Activated CD4-positive, alpha-beta T cell treated with anti-CD3 and anti-CD28 coated beads, Interleukin-2, amount 10 ng/mL, durations not matched to agents 24 days and 14 days (primary cell): ENCODE measurements around the gene EBLN2. TPM values are rescaled to one million over a fixed set of nuclear protein-coding genes. Genes with fewer than 3 reads are reported as not detected.

Experiments used
- DNase-seq: peaks from one replicate; pipeline ENCODE4 v3.0.0; 2022
- H3K27ac Mint-ChIP-seq: one replicate; pipeline ENCODE4 v1.8.0; 2022; ENCODE audit warnings: mild to moderate bottlenecking, mixed read lengths
- H3K27me3 Mint-ChIP-seq: one replicate; pipeline ENCODE4 v1.8.0; 2022; ENCODE audit warnings: mixed read lengths
- H3K36me3 Mint-ChIP-seq: one replicate; pipeline ENCODE4 v1.8.0; 2022; ENCODE audit warnings: low read depth, mild to moderate bottlenecking, mixed read lengths
- H3K4me1 Mint-ChIP-seq: one replicate; pipeline ENCODE4 v1.8.0; 2021; ENCODE audit warnings: mixed read lengths
- H3K4me3 Mint-ChIP-seq: one replicate; pipeline ENCODE4 v1.8.0; 2022; ENCODE audit warnings: mild to moderate bottlenecking, moderate library complexity, mixed read lengths
- H3K9me3 Mint-ChIP-seq: one replicate; pipeline ENCODE4 v1.8.0; 2021; ENCODE audit warnings: mixed read lengths
- intact Hi-C: fragments of 100-400 bp; cut with micrococcal nuclease; formaldehyde crosslinking; loops from one replicate; pipeline ENCODE4 v1.15.1; 2023
- total RNA-seq: library from RNA; stranded (reverse); gene quantifications from 2 replicates; pipeline ENCODE4 v1.2.3, GENCODE V29; 2022

Gene EBLN2
- total RNA-seq, 1 donor from 2014 or later: 7.8 TPM

- Mint-ChIP-seq H3K36me3 (peaks cover 6% of the 10 kb centered on the region), H3K27me3 (no peaks in the 10 kb centered on the region), H3K4me3 (no peak overlapping the region), H3K9me3 (no peaks in the 10 kb centered on the region), H3K4me1 (peaks cover 22% of the 10 kb centered on the region), H3K27ac (no peak overlapping the region)
- DNase-seq: peak; percentile 55
- intact Hi-C loops: no loop called here
Observed at GRCh38 chr3:73070675-73071575, 9.5 kb downstream of the EBLN2 start.

GRCh38 chr3:73071952-73072351 lies 10.5 kb downstream of the EBLN2 start:
- Mint-ChIP-seq H3K9me3 (no peaks in the 10 kb centered on the region), H3K4me3 (no peak overlapping the region), H3K4me1 (peaks cover 22% of the 10 kb centered on the region), H3K27ac (no peak overlapping the region), H3K36me3 (peaks cover 1% of the 10 kb centered on the region), H3K27me3 (no peaks in the 10 kb centered on the region)
- intact Hi-C loops: no loop called here
- peak; percentile 50 for DNase-seq

GRCh38 chr3:73072634-73073033 lies 11.2 kb downstream of the EBLN2 start:
- DNase-seq: peak; percentile 61
- Mint-ChIP-seq H3K9me3 (no peaks in the 10 kb centered on the region), H3K27ac (no peak overlapping the region), H3K4me1 (peaks cover 22% of the 10 kb centered on the region), H3K36me3 (peaks cover 1% of the 10 kb centered on the region), H3K4me3 (no peak overlapping the region), H3K27me3 (no peaks in the 10 kb centered on the region)
- intact Hi-C loops: no loop called here

GRCh38 chr3:73073091-73073707 lies 11.7 kb downstream of the EBLN2 start:
- Mint-ChIP-seq H3K4me1 (peaks cover 22% of the 10 kb centered on the region), H3K27me3 (no peaks in the 10 kb centered on the region), H3K4me3 (no peak overlapping the region), H3K9me3 (no peaks in the 10 kb centered on the region), H3K36me3 (no peaks in the 10 kb centered on the region), H3K27ac (no peak overlapping the region)
- intact Hi-C loops: no loop called here
- DNase-seq: peak; percentile 50

- Mint-ChIP-seq H3K4me1 (peaks cover 22% of the 10 kb centered on the region), H3K27me3 (no peaks in the 10 kb centered on the region), H3K4me3 (no peak overlapping the region), H3K36me3 (no peaks in the 10 kb centered on the region), H3K27ac (no peak overlapping the region), H3K9me3 (no peaks in the 10 kb centered on the region)
- intact Hi-C loops: no loop called here
- peak; percentile 44 for DNase-seq
Observed at GRCh38 chr3:73074781-73075180, 13.3 kb downstream of the EBLN2 start.

GRCh38 chr3:73080216-73080966 lies 18.9 kb downstream of the EBLN2 start:
- no peak for DNase-seq
- Mint-ChIP-seq H3K36me3 (no peaks in the 10 kb centered on the region), H3K4me1 (peaks cover 3% of the 10 kb centered on the region), H3K27ac (no peak overlapping the region), H3K4me3 (no peak overlapping the region), H3K27me3 (no peaks in the 10 kb centered on the region), H3K9me3 (no peaks in the 10 kb centered on the region)
- intact Hi-C loops: loop anchor here (10.0 kb wide), 1 partner anchor 1206 kb away; no protein-coding TSS in a partner anchor

GRCh38 chr3:73081140-73081539 lies 19.7 kb downstream of the EBLN2 start:
- H3K27ac Mint-ChIP-seq: no peak overlapping the region
- no peaks in the 10 kb centered on the region for H3K9me3 Mint-ChIP-seq
- intact Hi-C loops: loop anchor here (10.0 kb wide), 1 partner anchor 1206 kb away; no protein-coding TSS in a partner anchor
- H3K36me3 Mint-ChIP-seq: no peaks in the 10 kb centered on the region
- DNase-seq: no peak
- H3K27me3 Mint-ChIP-seq: peaks cover 1% of the 10 kb centered on the region
- H3K4me1 Mint-ChIP-seq: peaks cover 6% of the 10 kb centered on the region
- H3K4me3 Mint-ChIP-seq: no peak overlapping the region

GRCh38 chr3:73084170-73084569 lies 22.7 kb downstream of the EBLN2 start:
- no peaks in the 10 kb centered on the region for H3K36me3 Mint-ChIP-seq
- no peak overlapping the region for H3K27ac Mint-ChIP-seq
- no peak for DNase-seq
- H3K4me1 Mint-ChIP-seq: peaks cover 10% of the 10 kb centered on the region
- no peak overlapping the region for H3K4me3 Mint-ChIP-seq
- intact Hi-C loops: loop anchor here (10.0 kb wide), 1 partner anchor 1209 kb away; no protein-coding TSS in a partner anchor
- no peaks in the 10 kb centered on the region for H3K9me3 Mint-ChIP-seq
- H3K27me3 Mint-ChIP-seq: peaks cover 7% of the 10 kb centered on the region

GRCh38 chr3:73086071-73086494 lies 24.6 kb downstream of the EBLN2 start:
- Mint-ChIP-seq H3K9me3 (no peaks in the 10 kb centered on the region), H3K4me3 (no peak overlapping the region), H3K36me3 (no peaks in the 10 kb centered on the region), H3K27me3 (peaks cover 7% of the 10 kb centered on the region), H3K27ac (no peak overlapping the region), H3K4me1 (peaks cover 8% of the 10 kb centered on the region)
- intact Hi-C loops: loop anchor here (1.0 to 10.0 kb wide), 4 partner anchors 148 to 1374 kb away; no protein-coding TSS in a partner anchor
- peak; percentile 84 for DNase-seq

- Mint-ChIP-seq H3K9me3 (no peaks in the 10 kb centered on the region), H3K36me3 (no peaks in the 10 kb centered on the region), H3K27ac (peak overlapping the region; percentile 26), H3K27me3 (peaks cover 2% of the 10 kb centered on the region), H3K4me3 (peak overlapping the region; percentile 32), H3K4me1 (peaks cover 6% of the 10 kb centered on the region)
- intact Hi-C loops: no loop called here
- DNase-seq: no peak
Observed at GRCh38 chr3:73094129-73094528, 32.7 kb downstream of the EBLN2 start.

GRCh38 chr3:73094951-73095350 lies 33.5 kb downstream of the EBLN2 start:
- Mint-ChIP-seq H3K9me3 (no peaks in the 10 kb centered on the region), H3K27ac (no peak overlapping the region), H3K36me3 (no peaks in the 10 kb centered on the region), H3K27me3 (peaks cover 2% of the 10 kb centered on the region), H3K4me3 (no peak overlapping the region), H3K4me1 (peaks cover 6% of the 10 kb centered on the region)
- intact Hi-C loops: no loop called here
- DNase-seq: no peak

GRCh38 chr3:73096169-73096568 lies 34.7 kb downstream of the EBLN2 start:
- H3K4me1 Mint-ChIP-seq: peaks cover 6% of the 10 kb centered on the region
- no peaks in the 10 kb centered on the region for H3K9me3 Mint-ChIP-seq
- H3K36me3 Mint-ChIP-seq: no peaks in the 10 kb centered on the region
- peaks cover 2% of the 10 kb centered on the region for H3K27me3 Mint-ChIP-seq
- no peak overlapping the region for H3K27ac Mint-ChIP-seq
- DNase-seq: no peak
- intact Hi-C loops: no loop called here
- no peak overlapping the region for H3K4me3 Mint-ChIP-seq

GRCh38 chr3:73098026-73098425 lies 36.6 kb downstream of the EBLN2 start:
- intact Hi-C loops: no loop called here
- H3K27ac Mint-ChIP-seq: no peak overlapping the region
- H3K36me3 Mint-ChIP-seq: no peaks in the 10 kb centered on the region
- H3K4me3 Mint-ChIP-seq: no peak overlapping the region
- H3K27me3 Mint-ChIP-seq: peaks cover 2% of the 10 kb centered on the region
- no peak for DNase-seq
- H3K4me1 Mint-ChIP-seq: peaks cover 6% of the 10 kb centered on the region
- no peaks in the 10 kb centered on the region for H3K9me3 Mint-ChIP-seq
